ENCODE data around the gene UMPS. TPM values are rescaled to one million over a fixed set of nuclear protein-coding genes. Genes with fewer than 3 reads are reported as not detected.
"Not testable (repeated sequence)": the region's sequence is repeated elsewhere in the genome, so short reads cannot be mapped to it uniquely, and the experiment has no call there.

Gene UMPS
- total RNA-seq, 1 donor from 2014 or later = 50.3 TPM

GRCh38 chr3:124780356-124780755 is 50.1 kb downstream of the UMPS start:
- Mint-ChIP-seq H3K36me3 (ENCODE audit: insufficient read depth) (peaks cover 7% of the 10 kb centered on the region), H3K4me3 (ENCODE audit: low read depth) (no peak overlapping the region), H3K9me3 (ENCODE audit: low read depth) (no peaks in the 10 kb centered on the region), H3K27me3 (no peaks in the 10 kb centered on the region), H3K27ac (no peak overlapping the region), H3K4me1 (ENCODE audit: low read depth) (no peaks in the 10 kb centered on the region)
- DNase-seq (ENCODE audit: low spot score, unreplicated experiment) = no peak
- TF ChIP-seq, protein P1, sequence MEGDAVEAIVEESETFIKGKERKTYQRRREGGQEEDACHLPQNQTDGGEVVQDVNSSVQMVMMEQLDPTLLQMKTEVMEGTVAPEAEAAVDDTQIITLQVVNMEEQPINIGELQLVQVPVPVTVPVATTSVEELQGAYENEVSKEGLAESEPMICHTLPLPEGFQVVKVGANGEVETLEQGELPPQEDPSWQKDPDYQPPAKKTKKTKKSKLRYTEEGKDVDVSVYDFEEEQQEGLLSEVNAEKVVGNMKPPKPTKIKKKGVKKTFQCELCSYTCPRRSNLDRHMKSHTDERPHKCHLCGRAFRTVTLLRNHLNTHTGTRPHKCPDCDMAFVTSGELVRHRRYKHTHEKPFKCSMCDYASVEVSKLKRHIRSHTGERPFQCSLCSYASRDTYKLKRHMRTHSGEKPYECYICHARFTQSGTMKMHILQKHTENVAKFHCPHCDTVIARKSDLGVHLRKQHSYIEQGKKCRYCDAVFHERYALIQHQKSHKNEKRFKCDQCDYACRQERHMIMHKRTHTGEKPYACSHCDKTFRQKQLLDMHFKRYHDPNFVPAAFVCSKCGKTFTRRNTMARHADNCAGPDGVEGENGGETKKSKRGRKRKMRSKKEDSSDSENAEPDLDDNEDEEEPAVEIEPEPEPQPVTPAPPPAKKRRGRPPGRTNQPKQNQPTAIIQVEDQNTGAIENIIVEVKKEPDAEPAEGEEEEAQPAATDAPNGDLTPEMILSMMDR (IDR thresholded peaks at IDR 0.05; ENCODE audit: unreplicated experiment) = no peak

- Mint-ChIP-seq H3K9me3 (ENCODE audit: low read depth) (no peaks in the 10 kb centered on the region), H3K4me3 (ENCODE audit: low read depth) (no peak overlapping the region), H3K4me1 (ENCODE audit: low read depth) (no peaks in the 10 kb centered on the region), H3K36me3 (ENCODE audit: insufficient read depth) (peaks cover 8% of the 10 kb centered on the region), H3K27ac (peak overlapping the region; percentile 69), H3K27me3 (no peaks in the 10 kb centered on the region)
- TF ChIP-seq, protein P1 (IDR thresholded peaks at IDR 0.05; ENCODE audit: unreplicated experiment) = no peak
- no peak for DNase-seq (ENCODE audit: low spot score, unreplicated experiment)
Measured at GRCh38 chr3:124780761-124781475, 50.7 kb downstream of the UMPS start.

- DNase-seq (ENCODE audit: low spot score, unreplicated experiment) = no peak
- peak overlapping the region; percentile 69 for H3K27ac Mint-ChIP-seq
- H3K4me1 Mint-ChIP-seq (ENCODE audit: low read depth) = no peaks in the 10 kb centered on the region
- TF ChIP-seq, protein P1 (IDR thresholded peaks at IDR 0.05; ENCODE audit: unreplicated experiment) = no peak
- H3K9me3 Mint-ChIP-seq (ENCODE audit: low read depth) = no peaks in the 10 kb centered on the region
- H3K4me3 Mint-ChIP-seq (ENCODE audit: low read depth) = no peak overlapping the region
- H3K27me3 Mint-ChIP-seq = no peaks in the 10 kb centered on the region
- peaks cover 7% of the 10 kb centered on the region for H3K36me3 Mint-ChIP-seq (ENCODE audit: insufficient read depth)
Measured at GRCh38 chr3:124781476-124782376, 51.5 kb downstream of the UMPS start.

DNA sequence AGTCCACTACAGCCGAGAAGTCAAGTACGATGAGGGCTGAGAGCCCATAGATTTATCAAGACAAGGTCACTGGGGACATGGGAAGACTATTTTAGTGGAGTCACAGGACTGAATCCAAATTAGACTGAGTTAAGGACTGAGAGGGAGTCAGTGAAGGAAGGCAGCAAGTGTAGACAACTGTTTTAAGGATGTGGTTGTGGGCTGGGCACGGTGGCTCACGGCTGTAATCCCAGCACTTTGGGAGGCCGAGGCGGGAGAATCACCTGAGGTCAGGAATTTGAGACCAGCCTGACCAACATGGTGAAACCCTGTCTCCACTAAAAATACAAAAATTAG is 52.1 kb downstream of the UMPS start:
- H3K4me1 Mint-ChIP-seq (ENCODE audit: low read depth) = not testable (repeated sequence)

GRCh38 chr3:124783696-124784095 is 53.4 kb downstream of the UMPS start:
- TF ChIP-seq, protein P1 (IDR thresholded peaks at IDR 0.05; ENCODE audit: unreplicated experiment) = no peak
- Mint-ChIP-seq H3K27ac (no peak overlapping the region), H3K36me3 (ENCODE audit: insufficient read depth) (peaks cover 7% of the 10 kb centered on the region), H3K4me1 (ENCODE audit: low read depth) (no peaks in the 10 kb centered on the region), H3K9me3 (ENCODE audit: low read depth) (no peaks in the 10 kb centered on the region), H3K27me3 (no peaks in the 10 kb centered on the region), H3K4me3 (ENCODE audit: low read depth) (no peak overlapping the region)
- DNase-seq (ENCODE audit: low spot score, unreplicated experiment) = no peak

More for the DNA sequence above, 52.1 kb downstream of the UMPS start:
- peak overlapping the region; percentile 52 for H3K27ac Mint-ChIP-seq
- DNase-seq (ENCODE audit: low spot score, unreplicated experiment); H3K36me3 Mint-ChIP-seq (ENCODE audit: insufficient read depth); H3K27me3 Mint-ChIP-seq; H3K9me3 Mint-ChIP-seq (ENCODE audit: low read depth); H3K4me3 Mint-ChIP-seq (ENCODE audit: low read depth): not testable (repeated sequence)

All from progenitor cell of endocrine pancreas (in vitro differentiated cells).